ENCODE measurements around the gene DNAJA1. TPM values are rescaled to one million over a fixed set of nuclear protein-coding genes. Genes with fewer than 3 reads are reported as not detected.
"Not testable (repeated sequence)": the region's sequence is repeated elsewhere in the genome, so short reads cannot be mapped to it uniquely, and the experiment has no call there.

The DNAJA1 gene
- total RNA-seq, 4 donors from 2014 or later: 41.4 to 73.0 (median 58.5) TPM

DNA sequence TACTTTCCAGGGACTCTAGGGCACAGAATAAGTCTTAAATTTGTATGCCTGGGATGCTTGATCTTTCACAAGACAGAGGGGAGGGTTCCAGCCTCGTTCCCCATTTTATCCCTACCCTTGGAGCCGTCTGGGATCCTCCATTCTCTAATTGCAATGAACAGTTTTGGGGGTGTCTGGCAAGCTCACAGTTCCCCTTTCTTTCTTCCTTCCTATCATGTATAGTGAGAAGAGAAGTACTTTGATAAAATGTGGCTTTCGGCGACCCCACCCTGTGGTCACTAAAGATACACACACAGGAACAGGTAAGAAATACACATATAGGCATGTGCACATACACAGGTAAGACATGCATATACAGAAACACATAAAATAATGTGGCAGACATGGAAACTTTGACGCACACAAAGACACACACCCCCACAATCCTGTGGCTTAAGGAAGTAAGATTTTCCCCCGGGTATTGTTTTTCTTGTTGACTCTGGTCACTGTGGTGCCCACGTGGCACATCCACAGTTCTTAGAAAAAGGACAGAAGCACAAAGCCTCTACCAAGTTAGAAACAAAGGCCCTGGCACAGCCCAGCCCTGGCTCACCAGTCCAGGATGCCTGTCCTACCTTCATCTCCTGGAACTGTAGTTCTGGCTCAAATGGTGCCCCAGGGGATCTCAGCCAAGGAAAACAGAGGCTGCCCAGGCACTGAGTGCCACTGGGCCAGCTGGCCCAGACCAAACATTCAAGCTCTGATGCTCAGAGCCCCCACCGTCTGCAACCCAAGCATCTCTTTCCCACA is 57.7 kb downstream of the DNAJA1 start:
- no peak for DNase-seq (ENCODE audit: low spot score in 2 of 2)
- Histone ChIP-seq H3K36me3 (no peaks in the 10 kb centered on the region), H3K27me3 (no peaks in the 10 kb centered on the region), H3K9me3 (no peaks in the 10 kb centered on the region), H3K27ac (no peak overlapping the region), H3K4me1 (peaks cover 33% of the 10 kb centered on the region), H3K4me3 (no peak overlapping the region)
- TF ChIP-seq, protein P1, sequence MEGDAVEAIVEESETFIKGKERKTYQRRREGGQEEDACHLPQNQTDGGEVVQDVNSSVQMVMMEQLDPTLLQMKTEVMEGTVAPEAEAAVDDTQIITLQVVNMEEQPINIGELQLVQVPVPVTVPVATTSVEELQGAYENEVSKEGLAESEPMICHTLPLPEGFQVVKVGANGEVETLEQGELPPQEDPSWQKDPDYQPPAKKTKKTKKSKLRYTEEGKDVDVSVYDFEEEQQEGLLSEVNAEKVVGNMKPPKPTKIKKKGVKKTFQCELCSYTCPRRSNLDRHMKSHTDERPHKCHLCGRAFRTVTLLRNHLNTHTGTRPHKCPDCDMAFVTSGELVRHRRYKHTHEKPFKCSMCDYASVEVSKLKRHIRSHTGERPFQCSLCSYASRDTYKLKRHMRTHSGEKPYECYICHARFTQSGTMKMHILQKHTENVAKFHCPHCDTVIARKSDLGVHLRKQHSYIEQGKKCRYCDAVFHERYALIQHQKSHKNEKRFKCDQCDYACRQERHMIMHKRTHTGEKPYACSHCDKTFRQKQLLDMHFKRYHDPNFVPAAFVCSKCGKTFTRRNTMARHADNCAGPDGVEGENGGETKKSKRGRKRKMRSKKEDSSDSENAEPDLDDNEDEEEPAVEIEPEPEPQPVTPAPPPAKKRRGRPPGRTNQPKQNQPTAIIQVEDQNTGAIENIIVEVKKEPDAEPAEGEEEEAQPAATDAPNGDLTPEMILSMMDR (IDR thresholded peaks at IDR 0.05): no peak
- TF ChIP-seq POLR2A (IDR thresholded peaks at IDR 0.05) (no peak), POLR2AphosphoS5 (IDR thresholded peaks at IDR 0.05) (no peak), EP300 (IDR thresholded peaks at IDR 0.05) (no peak)
- 60% methylated on average over 8 of the region's 8 CpGs for WGBS

GRCh38 chr9:33085672-33086071 is 60.6 kb downstream of the DNAJA1 start:
- H3K36me3 ChIP-seq; H3K27me3 ChIP-seq; DNase-seq (ENCODE audit: low spot score in 2 of 2): not testable (repeated sequence)

More at GRCh38 chr9:33085672-33086071, 60.6 kb downstream of the DNAJA1 start:
- 86% methylated on average over 9 of the region's 9 CpGs for whole genome bisulfite sequencing
- H3K4me3 ChIP-seq, H3K9me3 ChIP-seq, H3K27ac ChIP-seq: not testable (repeated sequence)
- peaks cover 20% of the 10 kb centered on the region for H3K4me1 ChIP-seq

Other genes with a start within 250 kb of the DNAJA1 start
- under 1 TPM in 1 of 4 donors, not detected in 3; 0.31 TPM for gene TMEM215, start 241.7 kb upstream of the DNAJA1 start, total RNA-seq
- gene APTX, start 23.6 kb upstream of the DNAJA1 start, total RNA-seq: 10 to 100 TPM; 21.9 to 57.5 (median 32.6) TPM
- gene SMU1, start 51.4 kb downstream of the DNAJA1 start, total RNA-seq: 10 to 100 TPM; 14.3 to 18.5 (median 16.7) TPM
- 10 to 100 TPM; 45.1 to 68.7 (median 53.5) TPM for gene B4GALT1, start 142.1 kb downstream of the DNAJA1 start, total RNA-seq
- gene SPINK4, start 214.9 kb downstream of the DNAJA1 start, total RNA-seq: not detected
- 100 to 1,000 TPM in 1 of 4 donors, 10 to 100 TPM in 3; 63.6 to 140 (median 70.8) TPM for gene BAG1, start 239.4 kb downstream of the DNAJA1 start, total RNA-seq
- gene CHMP5, start 239.8 kb downstream of the DNAJA1 start, total RNA-seq: 10 to 100 TPM; 43.7 to 60.3 (median 50.7) TPM

All from suprapubic skin (tissue), 4 donors.